ENCODE data around the gene DCBLD1.

- TF ChIP-seq POLR2A (IDR thresholded peaks at IDR 0.05) = no peak
- no peak for TF ChIP-seq CTCF (IDR thresholded peaks at IDR 0.05)
Measured at GRCh38 chr6:117451671-117452070, 30.8 kb upstream of the DCBLD1 start.

All from heart left ventricle (tissue), 13 donors.